ENCODE results near the gene ARL14EP. TPM values are rescaled to one million over a fixed set of nuclear protein-coding genes. Genes with fewer than 3 reads are reported as not detected.

Gene ARL14EP
- total RNA-seq, 4 donors from 2014 or later = 8.3 to 19.1 (median 13.3) TPM

- Histone ChIP-seq H3K27me3 (no peaks in the 10 kb centered on the region), H3K4me1 (no peaks in the 10 kb centered on the region), H3K4me3 (no peak overlapping the region), H3K36me3 (peaks cover 0 to 23% (median 0%) of the 10 kb centered on the region in 3 donors), H3K27ac (no peak overlapping the region), H3K9me3 (no peaks in the 10 kb centered on the region)
- 70 to 93% methylated on average over 1 of the region's 1 CpG for WGBS, 2 donors
- TF ChIP-seq POLR2A (IDR thresholded peaks at IDR 0.05) = no peak
- TF ChIP-seq CTCF (IDR thresholded peaks at IDR 0.05) = no peak
- DNase-seq = no peak
- intact Hi-C loops (cut with DNase I) = loop anchor here (10.0 kb wide), 2 partner anchors 312 to 512 kb away; no protein-coding TSS in a partner anchor
Measured at GRCh38 chr11:30342736-30343166, 19.8 kb downstream of the ARL14EP start.

GRCh38 chr11:30344085-30344484 lies 21.2 kb downstream of the ARL14EP start:
- intact Hi-C loops (cut with DNase I) = loop anchor here (10.0 kb wide), 2 partner anchors 311 to 511 kb away; no protein-coding TSS in a partner anchor
- H3K27me3 ChIP-seq = no peaks in the 10 kb centered on the region
- H3K27ac ChIP-seq = no peak overlapping the region
- TF ChIP-seq CTCF (IDR thresholded peaks at IDR 0.05) (no peak), POLR2A (IDR thresholded peaks at IDR 0.05) (no peak)
- H3K36me3 ChIP-seq = peaks cover 0 to 9% (median 0%) of the 10 kb centered on the region in 3 donors
- no peaks in the 10 kb centered on the region for H3K4me1 ChIP-seq
- DNase-seq = no peak
- no peak overlapping the region for H3K4me3 ChIP-seq
- H3K9me3 ChIP-seq = no peaks in the 10 kb centered on the region

- WGBS, 2 donors = 75 to 88% methylated on average over 4 of the region's 4 CpGs
Measured at GRCh38 chr11:30345644-30346043, 22.7 kb downstream of the ARL14EP start.

GRCh38 chr11:30346068-30346688 lies 23.3 kb downstream of the ARL14EP start:
- no peaks in the 10 kb centered on the region for H3K4me1 ChIP-seq
- TF ChIP-seq CTCF (IDR thresholded peaks at IDR 0.05) = peak in 5 of 6 experiments; percentile 42 to 62 (median 60)
- no peak for TF ChIP-seq POLR2A (IDR thresholded peaks at IDR 0.05)
- no peaks in the 10 kb centered on the region for H3K27me3 ChIP-seq
- no peak overlapping the region for H3K4me3 ChIP-seq
- no peaks in the 10 kb centered on the region for H3K9me3 ChIP-seq
- no peak for DNase-seq
- H3K36me3 ChIP-seq = no peaks in the 10 kb centered on the region
- intact Hi-C loops (cut with DNase I) = loop anchor here (5.0 to 10.0 kb wide), 3 partner anchors 309 to 571 kb away; no protein-coding TSS in a partner anchor
- no peak overlapping the region for H3K27ac ChIP-seq
- WGBS, 2 donors = 6 to 8% methylated on average over 5 of the region's 5 CpGs

More at GRCh38 chr11:30345644-30346043, 22.7 kb downstream of the ARL14EP start:
- DNase-seq = no peak
- no peaks in the 10 kb centered on the region for H3K27me3 ChIP-seq
- no peaks in the 10 kb centered on the region for H3K36me3 ChIP-seq
- no peak overlapping the region for H3K27ac ChIP-seq
- no peak overlapping the region for H3K4me3 ChIP-seq
- no peaks in the 10 kb centered on the region for H3K4me1 ChIP-seq
- intact Hi-C loops (cut with DNase I) = loop anchor here (5.0 to 10.0 kb wide), 3 partner anchors 309 to 572 kb away; no protein-coding TSS in a partner anchor
- no peaks in the 10 kb centered on the region for H3K9me3 ChIP-seq
- TF ChIP-seq CTCF (IDR thresholded peaks at IDR 0.05) = no peak

GRCh38 chr11:30348035-30348434 lies 25.1 kb downstream of the ARL14EP start:
- intact Hi-C loops (cut with DNase I) = loop anchor here (5.0 to 10.0 kb wide), 3 partner anchors 307 to 569 kb away; no protein-coding TSS in a partner anchor
- no peak for DNase-seq

More at GRCh38 chr11:30348035-30348434, 25.1 kb downstream of the ARL14EP start:
- Histone ChIP-seq H3K27me3 (no peaks in the 10 kb centered on the region), H3K4me1 (no peaks in the 10 kb centered on the region), H3K4me3 (no peak overlapping the region), H3K36me3 (no peaks in the 10 kb centered on the region), H3K27ac (no peak overlapping the region), H3K9me3 (no peaks in the 10 kb centered on the region)
- no peak for TF ChIP-seq CTCF (IDR thresholded peaks at IDR 0.05)
- TF ChIP-seq POLR2A (IDR thresholded peaks at IDR 0.05) = no peak

Data from esophagus squamous epithelium (tissue), 5 donors.